SK-N-SH (cell line): ENCODE measurements around the gene CLMN. TPM values are rescaled to one million over a fixed set of nuclear protein-coding genes. Genes with fewer than 3 reads are reported as not detected.

Experiments
- CTCF ChIA-PET: fragments of 300-600, 350-600 bp; formaldehyde crosslinking; extraction: SDS; loops from one replicate; lab custom pipeline; 2021; lab: Yijun Ruan, JAX
- POLR2A ChIA-PET: fragments of 350-600 bp; sonication (Branson Sonifier 250); formaldehyde crosslinking; extraction: SDS; loops from one replicate; lab custom pipeline; 2020; ENCODE audit warnings: antibody characterized with exemption, inconsistent platforms; lab: Yijun Ruan, JAX
- DNase-seq: peaks from one replicate; pipeline ENCODE4 v3.0.0; 2012
- H2AFZ ChIP-seq: fragments of 200-600 bp; sonication (generic); 2 replicates; pipeline ENCODE4 v1.8.1; 2016; ENCODE audit warnings: antibody characterized with exemption, mild to moderate bottlenecking, low read depth
- H3F3A ChIP-seq: fragments of 200-600 bp; sonication (generic); replicated peaks from 2 replicates; pipeline ENCODE3; 2016; ENCODE audit warnings: antibody characterized with exemption, mild to moderate bottlenecking; ENCODE audit not compliant: insufficient read depth
- H3K27ac ChIP-seq, 2 experiments: fragments of 200-500 bp in 1 of 2; fragments of 200-600 bp in 1 of 2; sonication (Bioruptor generic) in 1 of 2; sonication (generic), shearing (Covaris generic) in 1 of 2; 2 replicates each; pipeline versions ENCODE4 v1.5.1 to v1.6.1; 2014 to 2016; ENCODE audit warnings: low read depth in 2 of 2, inconsistent platforms in 1 of 2, low read length in 1 of 2, mild to moderate bottlenecking in 1 of 2, mixed read lengths in 1 of 2
- H3K27me3 ChIP-seq: fragments of 200-600 bp; sonication (generic), shearing (Covaris generic); 2 replicates; pipeline ENCODE4 v1.6.1; 2016; ENCODE audit warnings: mixed run types; ENCODE audit not compliant: insufficient read depth
- H3K36me3 ChIP-seq, 2 experiments: fragments of 200-500 bp in 1 of 2; fragments of 200-600 bp in 1 of 2; sonication (Bioruptor generic) in 1 of 2; sonication (generic) in 1 of 2; replicated peaks in 1 of 2; 2 replicates each; pipeline versions ENCODE3 to v1.5.1; 2014 to 2016; ENCODE audit warnings: low read length in 1 of 2, mild to moderate bottlenecking in 1 of 2; ENCODE audit not compliant: insufficient read depth in 2 of 2, control insufficient read depth in 1 of 2
- H3K4me1 ChIP-seq, 2 experiments: fragments of 200-500 bp in 1 of 2; fragments of 200-600 bp in 1 of 2; sonication (Bioruptor generic) in 1 of 2; sonication (generic), shearing (Covaris generic) in 1 of 2; 2 replicates each; pipeline versions ENCODE4 v1.5.1 to v1.6.1; 2014 to 2016; ENCODE audit warnings: low read depth in 1 of 2, low read length in 1 of 2, mixed run types in 1 of 2; ENCODE audit not compliant: insufficient read depth in 2 of 2, control insufficient read depth in 1 of 2
- H3K4me2 ChIP-seq: fragments of 200-600 bp; sonication (generic), shearing (Covaris generic); 2 replicates; pipeline ENCODE4 v1.6.1; 2017; ENCODE audit warnings: mixed run types
- H3K4me3 ChIP-seq, 2 experiments: fragments of 200-500 bp in 1 of 2; fragments of 200-600 bp in 1 of 2; sonication (Bioruptor generic) in 1 of 2; sonication (generic), shearing (Covaris generic) in 1 of 2; 2 replicates each; pipeline versions ENCODE4 v1.5.1 to v1.8.1; 2014 to 2016; ENCODE audit warnings: low read depth in 2 of 2, inconsistent platforms in 1 of 2, low read length in 1 of 2, mild to moderate bottlenecking in 1 of 2, mixed read lengths in 1 of 2, moderate library complexity in 1 of 2
- H3K79me2 ChIP-seq: fragments of 200-600 bp; sonication (generic); 2 replicates; pipeline ENCODE4 v1.8.1; 2017; ENCODE audit warnings: mild to moderate bottlenecking; ENCODE audit not compliant: insufficient read depth
- H3K9ac ChIP-seq: fragments of 200-600 bp; sonication (generic); 2 replicates; pipeline ENCODE4 v1.6.1; 2017; ENCODE audit warnings: mixed run types
- H3K9me2 ChIP-seq: fragments of 200-600 bp; sonication (generic); 2 replicates; pipeline ENCODE4 v1.6.1; 2017; ENCODE audit warnings: mixed run types
- H3K9me3 ChIP-seq: fragments of 200-600 bp; sonication (generic); 2 replicates; pipeline ENCODE4 v1.6.1; 2017; ENCODE audit warnings: mixed run types, mild to moderate bottlenecking, moderate library complexity
- H4K20me1 ChIP-seq: fragments of 200-600 bp; sonication (generic); 2 replicates; pipeline ENCODE4 v1.6.1; 2017; ENCODE audit warnings: mild to moderate bottlenecking, mixed run types; ENCODE audit not compliant: insufficient read depth
- CTCF ChIP-seq: fragments of 200-600 bp; sonication (generic); IDR thresholded peaks from 2 replicates; pipeline ENCODE4 v1.6.1; 2017; ENCODE audit warnings: antibody characterized with exemption, mild to moderate bottlenecking, moderate library complexity
- FOSL2 ChIP-seq: IDR thresholded peaks from 2 replicates; pipeline ENCODE4 v1.4.0; 2012; ENCODE audit warnings: low read depth, mild to moderate bottlenecking, moderate library complexity, borderline replicate concordance
- FOXJ3 ChIP-seq: sonication (generic); formaldehyde crosslinking; IDR thresholded peaks from 2 replicates; pipeline ENCODE4 v1.5.1; 2020; ENCODE audit warnings: mild to moderate bottlenecking, missing genetic modification reagents
- FOXM1 ChIP-seq: IDR thresholded peaks from 2 replicates; pipeline ENCODE4 v1.4.0; 2012; ENCODE audit warnings: low read depth, mild to moderate bottlenecking
- GABPA ChIP-seq: IDR thresholded peaks from 2 replicates; pipeline ENCODE4 v1.4.0; 2012; ENCODE audit warnings: low read depth, mild to moderate bottlenecking
- GATA2 ChIP-seq: sonication (generic); formaldehyde crosslinking; IDR thresholded peaks from 2 replicates; pipeline ENCODE4 v1.5.0; 2020; ENCODE audit warnings: mild to moderate bottlenecking, missing genetic modification reagents
- IRF3 ChIP-seq: fragments of 150-350 bp; IDR thresholded peaks from 2 replicates; pipeline ENCODE4 v1.6.1; 2016; ENCODE audit warnings: mild to moderate bottlenecking, low read depth, low read length
- MEF2A ChIP-seq: IDR thresholded peaks from 2 replicates; pipeline ENCODE4 v1.4.0; 2012; ENCODE audit warnings: low read depth, borderline replicate concordance
- MXI1 ChIP-seq: IDR thresholded peaks from 2 replicates; pipeline ENCODE4 v1.6.1; 2012; ENCODE audit warnings: mild to moderate bottlenecking, low read depth, low read length, improper control_type of control experiment
- PBX3 ChIP-seq: IDR thresholded peaks from 2 replicates; pipeline ENCODE4; 2012
- POLR2AphosphoS5 ChIP-seq: IDR thresholded peaks from 2 replicates; pipeline ENCODE4 v1.6.1; 2012; ENCODE audit warnings: low read depth, low read length
- RAD21 ChIP-seq: IDR thresholded peaks from 2 replicates; pipeline ENCODE4 v1.6.1; 2012; ENCODE audit warnings: mild to moderate bottlenecking, low read length
- RXRA ChIP-seq: IDR thresholded peaks from 2 replicates; pipeline ENCODE4 v1.4.0; 2012; ENCODE audit warnings: low read depth, mild to moderate bottlenecking, borderline replicate concordance
- SMC3 ChIP-seq: IDR thresholded peaks from 2 replicates; pipeline ENCODE4 v1.6.1; 2012; ENCODE audit warnings: low read depth, low read length, improper control_type of control experiment
- TAF1 ChIP-seq: IDR thresholded peaks from 2 replicates; pipeline ENCODE4 v1.6.1; 2012; ENCODE audit warnings: low read depth, mild to moderate bottlenecking, low read length, moderate library complexity, borderline replicate concordance
- TCF12 ChIP-seq: IDR thresholded peaks from 2 replicates; pipeline ENCODE4 v1.4.0; 2012
- TEAD4 ChIP-seq: IDR thresholded peaks from 2 replicates; pipeline ENCODE4 v1.4.0; 2012; ENCODE audit warnings: mild to moderate bottlenecking, borderline replicate concordance; ENCODE audit not compliant: insufficient read depth
- USF1 ChIP-seq: IDR thresholded peaks from 2 replicates; pipeline ENCODE4 v1.4.0; 2012; ENCODE audit warnings: low read depth, borderline replicate concordance
- USF2 ChIP-seq: fragments of 150-350 bp; IDR thresholded peaks from 2 replicates; pipeline ENCODE4 v1.6.1; 2017; ENCODE audit warnings: antibody characterized with exemption, low read length, low read depth, borderline replicate concordance
- WGBS: methylation state at CpG from one replicate; pipeline ENCODE4 v1.1.6; 2017; ENCODE audit warnings: low lambda C conversion rate; 5-methylcytosine and 5-hydroxymethylcytosine counted together
- polyA plus RNA-seq, 3 experiments: library from polyadenylated mRNA; depleted of rRNA; stranded (reverse); fragments of >200 nt; gene quantifications; 2 replicates each; pipeline ENCODE4 v1.2.3, GENCODE V29; 2012

CLMN gene
- polyA plus RNA-seq, 1 of the 3 experiments (the other 2 are of a cell fraction) = 1.4 TPM

- Histone ChIP-seq H3K4me1 (peaks cover 4 to 11% of the 10 kb centered on the region in 2 experiments; a peak in 2 of 4 replicates), H3K4me3 (no peak overlapping the region), H3K36me3 (no peaks in the 10 kb centered on the region), H3K27me3 (no peaks in the 10 kb centered on the region), H2AFZ (no peak overlapping the region), H3K9me3 (no peaks in the 10 kb centered on the region), H3F3A (no peaks in the 10 kb centered on the region), H3K79me2 (no peaks in the 10 kb centered on the region), H3K9me2 (no peaks in the 10 kb centered on the region), H4K20me1 (no peaks in the 10 kb centered on the region), H3K27ac (no peak overlapping the region), H3K9ac (no peak overlapping the region), H3K4me2 (no peak overlapping the region)
- no peak for DNase-seq
- ChIA-PET POLR2A (no interaction called here), CTCF (interaction anchor here (0.9 kb wide), 1 partner anchor 609 kb away, joined by 3 read pairs; no protein-coding TSS in a partner anchor)
- 83% methylated on average over 4 of the region's 5 CpGs for WGBS
- TF ChIP-seq USF2 = no peak
- TF ChIP-seq FOXJ3 = no peak
- TF ChIP-seq TCF12 = no peak
- TF ChIP-seq FOSL2 = no peak
- no peak for TF ChIP-seq MXI1
- no peak for TF ChIP-seq TEAD4
- no peak for TF ChIP-seq RXRA
- TF ChIP-seq RAD21 = no peak
- no peak for TF ChIP-seq POLR2AphosphoS5
- no peak for TF ChIP-seq TAF1
- no peak for TF ChIP-seq USF1
- TF ChIP-seq SMC3 = no peak
- no peak for TF ChIP-seq GABPA
- TF ChIP-seq MEF2A = no peak
- TF ChIP-seq IRF3 = no peak
- no peak for TF ChIP-seq GATA2
- no peak for TF ChIP-seq PBX3
- no peak for TF ChIP-seq FOXM1
- no peak for TF ChIP-seq CTCF
These were observed 20.4 kb downstream of the CLMN start for GRCh38 chr14:95299271-95299670.
